Measurements from ENCODE around the gene STXBP2.

Gene STXBP2

GRCh38 chr19:7631577-7631976, 5.3 kb upstream of the STXBP2 start:
- DNase-seq, result no peak

- DNase-seq, result no peak
Measured at GRCh38 chr19:7632340-7633203, 4.3 kb upstream of the STXBP2 start.

- DNase-seq, result no peak
Measured at GRCh38 chr19:7633698-7634097, 3.2 kb upstream of the STXBP2 start, which contains the start of gene PCP2. Gene PCP2, minus strand, starts transcription at chr19:7633719. Its CDS starts 262 bp downstream, at chr19:7633457.

GRCh38 chr19:7635670-7636069, 1.2 kb upstream of the STXBP2 start:
- DNase-seq, result no peak

- DNase-seq, result no peak
Measured at GRCh38 chr19:7636317-7636690, 606 bp upstream of the STXBP2 start.

- peak in 2 of 56 donors; percentile 6 to 20 for DNase-seq
Measured at GRCh38 chr19:7637374-7638256, 705 bp downstream of the STXBP2 start.

- no peak for DNase-seq
Measured at GRCh38 chr19:7638802-7639465, 2.0 kb downstream of the STXBP2 start.

GRCh38 chr19:7639863-7640348, 3.0 kb downstream of the STXBP2 start:
- DNase-seq, result no peak

- no peak for DNase-seq
Measured at GRCh38 chr19:7640803-7641202, 3.9 kb downstream of the STXBP2 start.

GRCh38 chr19:7641290-7642276, 4.7 kb downstream of the STXBP2 start:
- DNase-seq, result no peak

- no peak for DNase-seq
Measured at GRCh38 chr19:7642295-7643030, 5.6 kb downstream of the STXBP2 start.

GRCh38 chr19:7643031-7643415, 6.1 kb downstream of the STXBP2 start:
- DNase-seq, result no peak

GRCh38 chr19:7643629-7644549, 7.0 kb downstream of the STXBP2 start:
- peak in 1 of 56 donors; percentile 4 for DNase-seq

GRCh38 chr19:7644550-7644877, 7.6 kb downstream of the STXBP2 start:
- DNase-seq, result no peak

- no peak for DNase-seq
Measured at GRCh38 chr19:7645163-7645562, 8.3 kb downstream of the STXBP2 start.

GRCh38 chr19:7645656-7646425, 8.9 kb downstream of the STXBP2 start:
- no peak for DNase-seq

- DNase-seq, result no peak
Measured at GRCh38 chr19:7646426-7646700, 9.5 kb downstream of the STXBP2 start.

GRCh38 chr19:7647156-7647555, 10.2 kb downstream of the STXBP2 start:
- DNase-seq, result no peak
